Stimulated activated CD4-positive, alpha-beta T cell treated with anti-CD3 and anti-CD28 coated beads, Interleukin-1b, Interleukin-23, amount 100 ng/mL, for 24 hours (primary cell): ENCODE data around the gene CNOT9.
A peak's percentile ranks its signal among the peaks of the same experiment; 100 is the strongest.
"Not testable (repeated sequence)": the region's sequence is repeated elsewhere in the genome, so short reads cannot be mapped to it uniquely, and the experiment has no call there.

Experiments used
- DNase-seq, 4 experiments: peaks; one replicate each; pipeline ENCODE4 v3.0.0-alpha.2; 2020; ENCODE audit warnings: low read depth in 4 of 4, low spot score in 1 of 4

CNOT9 gene, protein sequence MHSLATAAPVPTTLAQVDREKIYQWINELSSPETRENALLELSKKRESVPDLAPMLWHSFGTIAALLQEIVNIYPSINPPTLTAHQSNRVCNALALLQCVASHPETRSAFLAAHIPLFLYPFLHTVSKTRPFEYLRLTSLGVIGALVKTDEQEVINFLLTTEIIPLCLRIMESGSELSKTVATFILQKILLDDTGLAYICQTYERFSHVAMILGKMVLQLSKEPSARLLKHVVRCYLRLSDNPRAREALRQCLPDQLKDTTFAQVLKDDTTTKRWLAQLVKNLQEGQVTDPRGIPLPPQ

DNA sequence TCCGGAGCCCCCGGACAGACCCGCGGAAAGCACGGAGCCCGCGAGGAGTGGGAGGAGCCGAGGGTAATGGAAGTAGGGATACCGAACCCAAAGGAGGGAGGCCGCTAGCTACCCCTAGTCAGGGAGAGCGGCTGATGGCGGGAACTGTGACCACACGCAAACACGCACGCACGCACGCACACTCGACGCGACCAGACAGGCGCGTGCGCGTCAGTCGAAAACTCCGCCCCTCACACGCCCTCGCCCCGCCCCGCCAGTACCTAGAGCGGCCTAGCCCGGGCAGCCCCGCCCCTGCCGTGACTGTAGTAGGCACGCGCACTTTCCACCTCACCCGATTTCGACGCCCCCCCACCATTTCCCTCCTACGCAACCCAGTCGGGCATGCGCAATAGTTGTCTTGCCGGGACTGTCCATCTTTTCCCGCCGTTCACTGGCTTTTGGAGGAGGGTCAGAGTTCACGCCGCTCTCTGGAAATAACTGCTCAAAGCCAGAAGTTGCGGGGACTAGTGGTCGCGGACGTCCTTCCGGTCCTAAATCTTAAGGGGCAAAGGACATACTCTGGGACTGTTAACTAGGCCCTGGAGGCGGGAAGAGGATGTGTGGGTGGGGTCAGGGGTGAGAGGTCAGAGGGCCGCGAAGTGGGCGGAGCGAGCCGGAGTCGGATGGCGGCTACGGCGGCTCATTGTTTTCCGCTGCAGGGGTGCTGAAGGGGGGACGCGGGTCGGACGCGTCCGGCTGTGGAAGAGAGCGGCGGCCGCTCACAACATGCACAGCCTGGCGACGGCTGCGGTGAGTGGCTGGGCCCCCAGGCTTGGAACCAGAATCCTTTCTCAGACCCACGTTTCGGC, at the start of gene CNOT9, which contains the start of gene USP37:
Gene CNOT9, plus strand, starts transcription at position 650 of the 848 bp plus-strand sequence. Its CDS starts 116 bp downstream, at position 766.
Gene USP37, minus strand, starts transcription at position 162 of the 848 bp plus-strand sequence. CDS start 9,698 bp downstream, outside the sequence.
- peak; percentile 100 for DNase-seq

DNA sequence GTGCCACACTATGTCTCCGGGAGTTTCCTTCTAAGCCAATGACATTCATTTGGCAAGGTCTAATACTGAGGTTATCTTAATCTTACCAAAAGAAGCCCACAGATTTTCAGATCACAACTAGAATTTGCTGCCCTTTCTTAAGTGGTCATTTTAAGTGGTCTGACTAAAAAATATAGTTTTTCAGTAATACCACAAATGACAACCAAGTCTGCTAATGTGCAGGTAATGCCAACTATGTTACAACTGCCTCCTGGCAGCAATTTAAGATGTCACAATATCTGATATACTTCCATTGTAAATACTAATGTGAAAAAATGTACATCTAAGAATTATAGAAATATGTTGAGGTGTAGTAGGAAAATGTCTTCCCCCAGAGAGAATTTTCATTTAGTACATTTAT, 49.8 kb upstream of the CNOT9 start:
- no peak for DNase-seq

DNA sequence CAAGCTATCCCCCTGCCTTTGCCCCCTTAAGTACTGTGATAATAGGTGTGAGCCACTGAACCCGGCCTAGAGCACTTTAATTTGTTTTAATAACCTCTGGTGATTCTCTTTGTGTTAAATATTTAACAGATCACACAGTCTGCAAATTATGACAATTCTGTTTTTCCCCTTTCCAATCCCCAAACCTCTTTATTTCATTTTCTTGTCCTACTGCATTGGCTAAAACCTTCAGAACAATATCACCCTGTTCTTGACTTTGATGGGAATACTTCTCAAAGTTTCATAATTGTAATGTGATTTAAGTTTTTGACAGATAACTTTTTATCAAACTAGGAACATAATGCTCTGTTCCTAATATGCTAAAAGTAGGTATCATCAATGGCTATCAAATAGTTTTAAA, 45.0 kb upstream of the CNOT9 start:
- no peak for DNase-seq

DNA sequence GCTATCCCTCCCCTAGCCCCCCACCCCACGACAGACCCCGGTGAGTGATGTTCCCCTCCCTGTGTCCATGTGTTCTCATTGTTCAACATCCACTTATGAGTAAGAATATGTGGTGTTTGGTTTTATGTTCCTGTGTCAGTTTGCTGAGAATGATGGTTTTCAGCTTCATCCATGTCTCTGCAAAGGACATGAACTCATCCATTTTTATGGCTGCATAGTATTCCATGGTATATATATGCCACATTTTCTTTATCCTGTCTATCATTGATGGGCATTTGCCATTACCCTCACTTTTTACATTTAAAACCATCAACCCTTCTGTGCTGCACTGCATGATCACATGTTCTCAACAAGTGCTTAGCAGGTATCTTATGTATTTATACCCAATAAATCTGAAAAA, 40.2 kb upstream of the CNOT9 start:
- DNase-seq, result not testable (repeated sequence)

DNA sequence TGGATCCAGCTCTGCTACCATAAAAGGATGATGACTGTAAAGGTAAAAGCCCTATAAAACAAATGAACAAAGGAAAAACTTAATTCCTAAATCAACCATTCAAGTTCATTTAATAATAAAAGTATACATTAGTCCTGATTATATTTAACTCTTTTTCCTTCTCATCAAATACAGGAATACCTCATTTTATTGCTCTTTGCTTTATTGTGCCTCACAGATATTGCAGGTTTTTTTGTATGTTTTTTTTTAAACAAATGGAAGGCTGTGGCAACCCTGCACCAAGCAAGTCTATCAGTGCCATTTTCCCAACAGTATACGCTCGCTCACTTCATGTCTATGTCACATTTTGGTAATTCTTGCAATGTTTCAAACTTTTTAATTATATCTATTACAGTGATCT, 38.6 kb upstream of the CNOT9 start:
- DNase-seq, result no peak

DNA sequence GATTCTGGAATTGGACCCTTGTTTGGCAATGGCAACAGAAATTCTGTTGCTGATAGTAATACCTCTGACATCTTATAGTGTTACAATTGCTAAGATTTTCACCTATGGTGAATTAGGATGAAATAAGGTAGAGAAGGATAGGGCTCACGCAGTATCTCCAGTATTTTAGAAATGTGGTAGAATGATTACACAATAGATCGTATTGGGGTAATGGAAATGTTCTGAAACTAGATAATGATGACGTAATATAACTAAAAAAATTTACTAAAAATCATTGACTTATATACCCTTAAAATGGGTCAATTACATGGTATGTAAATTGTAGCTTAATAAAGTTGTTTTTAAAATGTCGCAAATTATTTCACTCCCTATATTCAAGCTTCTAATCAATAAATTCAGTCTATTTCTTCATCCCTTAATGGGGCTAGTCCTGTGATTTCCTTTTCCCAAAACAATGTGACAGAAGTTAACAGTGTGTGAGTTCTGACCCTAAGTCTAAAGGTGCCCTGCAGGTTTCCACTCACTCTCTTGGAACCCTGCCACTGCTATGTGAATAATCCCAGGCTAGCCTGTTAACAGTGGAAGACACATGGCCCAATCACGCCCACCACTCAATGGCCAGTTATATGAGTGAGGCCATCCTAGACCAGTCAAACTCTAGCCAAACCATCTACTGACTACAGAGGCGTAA, 31.7 kb upstream of the CNOT9 start:
- DNase-seq, result no peak

DNA sequence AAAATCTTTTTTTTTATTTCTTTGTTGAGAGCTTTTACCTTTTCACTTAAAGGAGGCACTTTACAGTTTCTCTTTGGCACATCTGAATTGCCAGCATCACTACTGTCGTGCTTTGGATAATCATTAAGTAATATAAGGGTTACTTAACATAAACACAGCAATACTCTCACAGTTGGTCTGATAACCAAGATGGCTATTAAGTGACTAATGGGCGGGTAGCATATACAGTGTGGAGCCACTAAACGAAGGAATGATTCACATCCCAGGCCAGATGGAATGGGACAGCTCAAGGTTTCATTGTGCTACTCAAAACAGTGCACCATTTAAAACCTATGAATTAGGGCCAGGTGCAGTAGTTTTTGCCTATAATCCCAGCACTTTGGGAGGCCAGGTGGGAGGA, 28.6 kb upstream of the CNOT9 start:
- no peak for DNase-seq

DNA sequence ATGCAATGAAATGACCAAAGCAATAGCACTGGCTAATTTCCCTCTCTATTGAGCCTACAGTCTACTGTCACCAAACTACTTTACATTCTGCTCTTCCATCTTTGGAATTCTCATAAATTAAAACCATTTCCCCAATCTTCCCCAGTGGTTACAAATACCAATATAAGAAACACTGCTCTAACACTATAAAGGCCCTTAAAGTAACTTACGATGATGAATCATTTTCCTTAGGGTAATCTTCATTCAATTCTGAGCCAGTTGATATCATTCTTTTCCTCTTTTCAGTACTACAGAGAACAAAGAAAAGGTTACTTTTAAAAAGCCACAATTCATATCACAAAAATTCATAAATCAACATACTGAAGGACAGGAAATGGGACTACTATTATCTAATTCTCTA, 22.6 kb upstream of the CNOT9 start:
- no peak for DNase-seq

DNA sequence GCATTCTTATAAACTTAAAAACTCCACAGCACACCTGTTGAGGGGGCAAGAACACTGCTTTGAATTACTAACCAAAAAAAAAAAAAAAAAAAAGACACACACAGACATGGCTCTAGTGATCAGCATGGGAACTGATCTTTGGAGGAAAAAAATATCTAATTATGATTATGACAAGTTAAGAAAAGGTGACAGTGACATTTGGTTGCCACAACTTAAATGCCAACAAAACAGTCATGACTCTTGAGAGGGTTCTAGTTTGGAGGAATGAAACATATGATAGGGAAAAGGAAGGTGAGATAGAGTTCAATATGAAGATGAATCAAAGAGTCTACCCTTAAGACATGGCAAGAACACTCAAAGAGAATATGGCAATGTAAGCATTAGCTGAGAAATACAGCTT, 21.1 kb upstream of the CNOT9 start:
- DNase-seq, result no peak

DNA sequence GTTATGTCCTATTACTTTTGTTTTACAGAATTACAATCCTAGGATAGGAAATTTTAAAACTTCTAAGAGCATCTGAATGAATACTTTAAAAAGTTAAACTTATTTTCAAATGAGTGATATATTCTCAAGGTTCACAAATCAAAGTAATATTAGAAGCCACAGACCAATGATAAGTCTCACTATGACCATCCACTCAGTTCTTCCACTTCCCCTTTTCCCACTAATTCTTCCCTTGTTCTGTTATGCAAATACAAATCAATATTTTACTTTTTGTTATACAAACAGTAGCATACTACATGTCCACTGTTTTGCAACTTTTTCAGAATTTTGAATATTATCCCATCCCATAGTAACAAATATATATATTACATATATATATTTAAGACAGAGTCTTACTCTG, 20.7 kb upstream of the CNOT9 start:
- no peak for DNase-seq

DNA sequence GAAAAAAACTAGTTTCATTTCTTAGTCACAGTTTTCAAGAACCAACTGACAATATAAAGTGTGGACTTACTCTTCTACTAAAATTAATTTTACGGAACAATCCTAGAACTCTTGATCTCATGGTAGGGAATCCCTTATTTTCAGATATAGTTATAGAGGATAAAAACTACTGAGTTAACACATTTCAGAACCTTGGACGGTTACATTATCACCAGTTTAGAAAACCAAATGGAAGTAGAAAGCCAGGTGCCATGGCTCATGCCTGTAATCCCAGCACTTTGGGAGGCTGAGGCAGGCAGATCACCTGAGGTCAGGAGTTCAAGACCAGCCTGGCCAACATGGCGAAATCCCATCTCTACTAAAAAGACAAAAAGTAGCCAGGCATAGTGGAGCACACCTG, 14.4 kb upstream of the CNOT9 start:
- DNase-seq, result not testable (repeated sequence)

DNA sequence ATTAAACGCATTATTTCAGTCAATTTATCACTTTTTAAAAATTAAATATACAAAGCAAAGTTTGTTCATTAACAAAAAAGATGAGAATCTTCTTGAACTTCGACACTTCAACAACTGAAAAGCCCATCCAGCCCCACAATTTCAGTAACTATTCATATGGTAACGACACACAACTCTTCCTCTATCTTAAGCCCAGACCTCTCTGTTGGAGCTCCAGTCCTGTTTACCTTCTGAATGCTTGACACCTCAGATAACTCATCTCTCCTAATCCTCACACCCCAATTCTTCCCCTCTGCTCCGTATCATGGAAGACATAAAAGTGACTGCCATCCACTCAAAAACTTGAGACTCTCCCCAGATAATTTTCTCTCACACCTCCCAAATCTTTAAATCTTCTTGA, 13.1 kb upstream of the CNOT9 start:
- DNase-seq, result no peak

DNA sequence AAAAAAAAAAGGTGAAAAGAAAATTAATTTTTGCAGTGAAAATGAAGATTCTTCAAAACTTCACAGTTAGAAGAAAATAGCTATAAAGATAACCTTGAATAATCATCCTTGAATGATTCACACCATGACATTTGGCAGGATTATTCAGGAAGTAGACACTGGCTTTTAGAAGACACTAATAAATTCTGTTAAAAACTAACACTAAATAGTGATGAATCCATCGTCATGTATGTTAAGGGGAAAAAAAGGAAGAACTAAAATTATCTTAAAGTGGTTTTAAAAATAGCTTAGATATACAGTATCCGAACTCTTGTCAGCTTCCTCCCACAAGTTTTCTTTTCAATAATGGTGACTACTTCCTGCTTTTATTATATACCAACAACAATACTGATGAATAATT, 10.7 kb upstream of the CNOT9 start:
- DNase-seq, result no peak

DNA sequence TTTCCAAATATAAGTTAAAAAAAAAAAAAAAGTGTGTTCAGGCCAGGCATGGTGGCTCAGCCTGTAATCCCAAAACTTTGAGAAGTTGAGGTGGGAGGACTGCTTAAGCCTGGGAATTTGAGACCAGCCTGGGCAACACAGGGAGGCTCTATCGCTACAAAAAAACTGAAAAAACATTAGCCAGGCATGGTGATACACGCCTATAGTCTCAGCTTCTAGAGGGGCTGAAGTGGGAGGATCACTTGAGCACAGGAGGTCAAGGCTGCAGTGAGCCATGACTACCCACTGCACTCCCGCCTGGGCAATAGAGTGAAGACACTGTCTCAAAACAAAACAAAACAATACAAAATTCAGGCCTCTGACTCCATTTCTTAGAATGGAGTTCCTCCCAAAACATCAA, 9.7 kb upstream of the CNOT9 start:
- DNase-seq, result no peak

DNA sequence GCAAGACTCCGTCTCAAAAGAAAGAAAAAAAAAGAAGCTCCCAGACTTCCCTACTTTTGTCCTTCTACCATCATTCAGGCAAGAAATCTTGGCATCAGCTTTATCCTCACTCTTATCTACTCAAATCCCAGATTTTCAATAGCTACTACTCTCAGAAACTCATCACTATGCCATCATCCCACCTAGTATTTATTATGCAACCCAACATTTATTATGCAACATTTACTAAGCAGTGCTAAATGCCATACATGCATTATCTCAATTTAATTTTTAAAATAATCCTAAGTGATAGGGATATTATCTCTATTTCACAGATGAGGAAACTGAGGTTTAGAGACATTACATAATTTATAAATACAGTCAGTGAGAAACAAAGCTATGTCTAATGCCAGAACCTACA, 4.6 kb upstream of the CNOT9 start:
- DNase-seq, result no peak

DNA sequence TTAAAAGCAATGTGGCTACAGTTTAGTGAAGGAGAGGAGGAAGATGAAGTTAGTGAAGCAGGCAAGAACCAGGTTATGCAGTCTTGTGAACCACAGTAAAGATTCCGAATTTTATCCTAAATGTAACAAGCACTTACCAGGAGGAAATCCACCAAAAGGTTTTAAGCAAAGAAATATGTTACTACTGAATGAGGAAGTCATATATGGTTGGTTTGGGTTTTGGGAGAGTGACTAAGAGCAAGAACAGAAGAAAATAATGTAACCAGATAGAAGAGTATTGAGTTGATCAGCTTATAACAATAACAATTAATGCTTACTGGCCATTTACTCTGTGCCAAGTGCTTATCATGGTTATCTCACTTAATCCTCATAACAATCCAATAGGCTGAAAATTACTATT, 2.3 kb upstream of the CNOT9 start:
- DNase-seq, result no peak

DNA sequence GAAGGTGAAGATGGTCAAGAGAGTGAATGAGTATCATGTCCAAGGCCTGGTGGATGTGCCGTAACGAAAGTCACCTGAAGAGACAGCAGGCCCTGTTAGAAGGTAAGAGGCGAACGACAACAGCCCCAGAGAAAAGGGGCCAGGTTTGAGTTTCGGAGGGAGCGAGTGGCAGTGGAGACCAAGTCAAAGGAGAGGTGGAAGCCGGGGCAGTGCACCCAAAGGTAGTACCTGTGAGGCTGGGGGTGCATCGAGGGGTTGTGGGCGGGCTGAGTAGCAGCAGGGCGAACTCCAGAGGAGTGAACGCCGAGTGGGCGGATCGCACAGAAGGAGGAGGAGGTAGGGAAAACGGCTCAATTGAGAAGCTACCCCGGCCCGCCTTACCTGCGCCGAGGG, 846 bp upstream of the CNOT9 start:
- DNase-seq, result peak in 1 of 4 experiments; percentile 46

DNA sequence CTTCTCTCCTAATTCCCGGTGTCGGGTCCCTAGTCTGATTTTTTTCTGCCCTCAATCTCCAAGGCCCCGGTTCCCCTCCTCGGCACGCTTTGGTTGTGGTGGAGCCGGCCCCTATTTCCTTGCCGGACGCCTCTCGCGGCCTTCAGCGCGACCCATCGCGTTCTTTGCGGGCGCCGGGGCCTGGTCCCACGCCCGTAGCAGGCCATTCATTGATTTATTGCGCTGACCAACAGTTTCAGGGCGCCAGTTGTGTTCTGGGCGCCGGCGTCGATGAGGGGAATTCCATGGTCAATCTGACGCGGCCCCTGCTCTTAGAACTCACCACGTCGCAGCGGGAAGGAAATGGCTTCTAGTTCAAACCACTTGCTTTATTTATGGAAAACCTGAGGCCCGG, 396 bp downstream of the CNOT9 start:
- peak; percentile 16 to 58 (median 30) for DNase-seq

DNA sequence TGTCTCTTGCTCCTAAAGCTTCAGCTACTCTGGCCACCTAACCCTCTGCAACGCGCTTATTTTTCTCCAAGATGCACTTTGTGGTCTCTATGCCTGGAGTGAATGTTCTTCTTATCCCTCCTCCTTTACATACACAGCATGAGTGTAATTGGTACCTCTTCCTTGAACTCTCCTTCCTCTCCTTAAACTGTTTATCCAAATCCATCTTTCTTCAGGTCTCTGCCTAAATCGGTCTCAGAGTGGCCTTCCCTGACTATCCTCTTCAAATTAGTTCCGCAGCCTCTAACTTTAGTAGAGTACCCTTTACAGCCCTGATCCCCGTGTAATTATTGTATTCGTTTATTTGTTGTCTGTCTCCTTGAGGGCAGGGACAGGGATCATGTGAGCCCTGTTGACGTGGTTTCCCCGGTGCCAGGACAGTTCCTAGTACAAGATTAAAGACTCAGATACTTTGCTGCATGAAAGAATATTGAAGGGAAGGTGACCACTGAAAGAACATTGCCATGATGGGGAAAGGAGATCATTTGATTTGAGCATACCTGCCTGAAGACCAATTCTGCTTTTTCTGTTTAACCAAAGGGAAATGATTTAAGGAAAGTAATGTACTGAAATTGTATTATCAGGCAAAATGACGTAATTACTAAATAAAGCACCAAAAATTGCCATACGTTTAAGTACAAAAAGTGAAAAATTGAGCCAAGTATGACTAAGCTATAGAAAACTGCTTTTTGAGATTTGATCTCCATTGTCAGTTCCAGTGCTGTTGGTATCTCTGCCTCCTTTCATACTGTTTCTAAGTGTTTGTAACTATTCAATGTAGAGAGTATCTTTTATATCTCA, 1.2 kb downstream of the CNOT9 start:
- no peak for DNase-seq

DNA sequence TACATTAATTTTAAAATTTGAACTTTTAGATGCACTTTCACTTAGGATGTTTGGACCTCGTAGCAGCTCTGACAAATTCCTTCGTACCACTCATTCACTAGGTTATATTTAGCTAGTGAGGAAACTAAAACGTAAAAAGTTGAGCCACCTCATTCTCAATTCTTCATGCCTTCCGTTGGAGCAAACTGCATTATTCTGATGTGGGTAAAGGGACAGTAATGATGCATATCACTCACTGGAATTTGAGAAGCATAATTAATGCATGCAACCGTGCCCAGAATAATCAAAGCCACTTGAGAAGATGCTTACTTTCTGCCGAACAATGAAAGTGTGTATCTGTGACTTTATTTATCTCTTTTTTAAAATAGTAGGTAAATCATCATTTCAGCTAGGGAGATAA, 2.2 kb downstream of the CNOT9 start:
- DNase-seq, result no peak

DNA sequence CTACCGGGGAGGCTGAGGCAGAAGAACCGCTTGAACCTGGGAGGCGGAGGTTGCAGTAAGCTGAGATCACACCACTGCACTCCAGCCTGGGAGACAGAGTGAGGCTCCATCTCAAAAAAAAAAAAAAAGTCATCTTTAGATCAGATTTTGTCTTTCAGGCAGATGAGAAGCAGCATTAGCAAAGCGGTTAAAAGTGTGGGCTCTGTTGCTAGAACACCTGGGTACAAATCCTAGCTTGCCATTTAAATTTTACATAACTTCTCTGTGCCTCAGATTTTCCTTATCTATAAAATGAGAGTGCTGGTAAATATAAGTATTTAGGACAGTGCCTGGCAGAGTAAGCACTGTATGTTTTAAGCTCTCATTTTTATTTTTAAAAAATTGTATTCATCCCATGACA, 8.2 kb downstream of the CNOT9 start:
- no peak for DNase-seq
